Measurements from ENCODE around the gene CACTIN.
A peak's percentile ranks its signal among the peaks of the same experiment; 100 is the strongest.

Gene CACTIN

GRCh38 chr19:3623716-3624115 lies 2.9 kb downstream of the CACTIN start:
- TF ChIP-seq, protein P1, sequence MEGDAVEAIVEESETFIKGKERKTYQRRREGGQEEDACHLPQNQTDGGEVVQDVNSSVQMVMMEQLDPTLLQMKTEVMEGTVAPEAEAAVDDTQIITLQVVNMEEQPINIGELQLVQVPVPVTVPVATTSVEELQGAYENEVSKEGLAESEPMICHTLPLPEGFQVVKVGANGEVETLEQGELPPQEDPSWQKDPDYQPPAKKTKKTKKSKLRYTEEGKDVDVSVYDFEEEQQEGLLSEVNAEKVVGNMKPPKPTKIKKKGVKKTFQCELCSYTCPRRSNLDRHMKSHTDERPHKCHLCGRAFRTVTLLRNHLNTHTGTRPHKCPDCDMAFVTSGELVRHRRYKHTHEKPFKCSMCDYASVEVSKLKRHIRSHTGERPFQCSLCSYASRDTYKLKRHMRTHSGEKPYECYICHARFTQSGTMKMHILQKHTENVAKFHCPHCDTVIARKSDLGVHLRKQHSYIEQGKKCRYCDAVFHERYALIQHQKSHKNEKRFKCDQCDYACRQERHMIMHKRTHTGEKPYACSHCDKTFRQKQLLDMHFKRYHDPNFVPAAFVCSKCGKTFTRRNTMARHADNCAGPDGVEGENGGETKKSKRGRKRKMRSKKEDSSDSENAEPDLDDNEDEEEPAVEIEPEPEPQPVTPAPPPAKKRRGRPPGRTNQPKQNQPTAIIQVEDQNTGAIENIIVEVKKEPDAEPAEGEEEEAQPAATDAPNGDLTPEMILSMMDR (conservative IDR thresholded peaks at IDR 0.05) = no peak

DNA sequence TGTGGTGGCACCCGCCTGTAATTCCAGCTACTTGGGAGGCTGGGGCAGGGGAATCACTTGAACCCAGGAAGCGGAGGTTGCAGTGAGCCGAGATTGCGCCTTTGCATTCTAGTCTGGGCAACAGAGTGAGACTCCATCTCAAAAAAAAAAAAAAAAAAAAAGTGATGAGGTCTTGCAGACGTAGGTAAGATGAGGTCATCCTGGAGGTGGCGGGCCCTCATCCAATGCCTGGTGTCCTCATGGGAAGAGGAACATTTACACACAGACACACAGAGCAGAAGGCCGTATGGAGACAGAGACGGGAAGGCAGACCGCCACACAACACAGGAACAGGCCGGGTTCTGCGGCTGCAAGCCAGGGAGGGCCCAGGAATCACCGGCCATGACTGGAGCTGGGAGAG lies 4.4 kb downstream of the CACTIN start:
- TF ChIP-seq, protein P1 (conservative IDR thresholded peaks at IDR 0.05) = no peak
- no peak overlapping the region for H3K27ac ChIP-seq

More at GRCh38 chr19:3623716-3624115, 2.9 kb downstream of the CACTIN start:
- H3K27ac ChIP-seq = no peak overlapping the region

DNA sequence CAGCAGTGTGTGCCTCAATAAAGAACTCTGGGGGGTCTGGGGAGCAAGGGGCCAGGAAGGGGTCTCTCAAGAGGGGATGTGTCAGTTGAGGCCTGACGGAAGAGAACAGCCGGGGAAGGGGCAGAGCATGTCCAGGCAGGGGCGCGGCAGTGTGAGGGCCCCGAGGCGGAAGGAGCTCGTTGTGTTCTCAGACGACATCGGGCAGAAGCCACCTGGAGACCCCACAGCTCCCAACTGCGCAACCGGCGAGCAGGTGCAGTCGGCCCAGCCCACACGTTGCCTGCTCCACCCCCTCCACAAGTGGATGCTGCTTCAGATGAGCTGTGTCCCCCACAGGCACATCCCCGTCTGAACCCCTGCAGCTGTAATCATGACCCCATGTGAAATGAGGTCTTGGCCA lies 4.9 kb downstream of the CACTIN start:
- TF ChIP-seq, protein P1 (conservative IDR thresholded peaks at IDR 0.05) = no peak
- H3K27ac ChIP-seq = no peak overlapping the region

DNA sequence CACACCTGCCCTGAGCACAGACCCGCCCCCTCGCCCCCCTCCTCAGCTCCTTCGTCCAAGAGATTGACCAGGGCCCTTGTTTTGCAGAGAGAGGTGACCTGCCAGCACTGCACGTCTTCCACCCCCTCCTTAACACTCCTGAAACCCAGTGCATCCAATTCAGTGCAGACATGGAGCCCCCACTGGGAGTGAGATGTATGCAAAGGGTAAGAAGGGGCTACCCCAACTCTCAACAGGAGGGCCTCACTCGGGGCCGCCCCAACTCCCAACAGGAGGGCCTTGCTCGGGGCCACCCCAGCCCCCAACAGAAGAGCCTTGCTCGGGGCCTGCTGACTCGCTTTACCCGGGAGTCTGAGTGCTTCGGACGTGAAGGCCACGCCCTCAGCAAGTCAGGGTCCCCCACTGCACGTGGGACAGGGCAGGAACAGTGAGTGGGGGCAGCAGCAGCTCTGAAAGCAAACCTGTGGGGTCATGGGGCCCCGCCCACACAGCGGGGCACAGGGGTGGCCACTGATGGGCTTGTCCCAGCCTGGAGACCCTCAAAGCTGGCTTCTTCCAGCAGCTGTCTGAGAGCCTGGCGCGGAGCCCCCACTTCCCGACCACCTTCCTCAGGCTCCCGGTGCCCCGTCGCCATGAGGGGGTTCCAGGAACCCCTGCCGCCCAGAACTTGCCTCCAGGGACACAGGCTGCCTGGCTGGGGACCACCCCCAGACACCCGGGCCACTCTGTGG lies 5.6 kb downstream of the CACTIN start:
- TF ChIP-seq, protein P1 (conservative IDR thresholded peaks at IDR 0.05) = no peak
- H3K27ac ChIP-seq = no peak overlapping the region

DNA sequence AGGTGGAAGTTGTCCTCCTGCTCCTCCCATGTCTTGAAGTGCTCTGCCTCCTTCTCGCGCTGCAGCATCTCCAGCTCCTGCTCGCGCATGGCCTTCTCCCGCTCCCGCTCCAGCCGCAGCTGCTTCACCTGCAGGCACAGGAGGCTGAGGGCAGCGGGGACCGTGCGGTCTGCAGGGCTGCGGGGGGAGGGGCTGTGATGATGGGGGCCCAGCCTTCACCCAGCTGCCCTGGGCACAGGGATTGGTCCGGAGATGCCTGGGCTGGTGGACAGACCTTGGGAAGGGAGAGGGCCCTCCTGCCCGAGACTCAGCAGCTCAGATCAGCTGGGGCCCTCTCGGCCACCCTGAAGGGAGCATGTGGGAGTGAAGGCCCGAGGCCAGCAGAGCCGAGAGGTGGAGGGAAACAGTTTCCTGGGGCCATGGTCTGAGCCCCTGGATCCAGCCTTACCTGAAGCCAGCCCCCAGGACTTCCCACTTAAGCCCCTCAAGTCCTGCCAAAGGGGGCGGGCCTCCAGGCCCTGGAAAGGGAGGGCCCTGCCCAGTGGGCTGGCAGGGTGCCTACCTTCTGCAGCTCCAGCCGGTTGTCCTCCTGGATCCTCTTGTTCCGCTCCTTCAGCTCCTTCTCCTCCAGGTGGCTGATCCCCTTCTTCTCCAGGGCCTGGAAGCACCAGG lies 6.3 kb downstream of the CACTIN start:
- no peak overlapping the region for H3K27ac ChIP-seq
- TF ChIP-seq, protein P1 (conservative IDR thresholded peaks at IDR 0.05) = no peak

DNA sequence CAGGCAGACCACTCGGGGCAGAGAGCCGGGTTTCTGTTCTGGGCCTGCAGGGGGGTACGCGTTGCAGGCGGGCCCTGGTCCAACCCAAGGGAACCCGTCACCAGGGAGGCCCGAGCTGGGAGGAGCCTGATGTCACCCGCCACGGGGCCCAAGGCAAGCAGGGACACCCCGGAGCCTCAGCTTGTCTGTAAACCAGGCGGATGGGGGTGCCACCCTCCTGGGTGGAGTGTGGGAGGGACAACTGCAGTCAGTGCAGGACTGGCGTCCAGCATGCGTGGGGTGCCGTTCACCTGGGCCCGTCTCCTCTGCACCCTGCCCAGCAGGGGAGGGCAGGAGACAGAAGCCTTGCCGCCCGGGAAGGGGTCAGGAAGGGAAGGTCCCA lies 7.0 kb downstream of the CACTIN start:
- TF ChIP-seq, protein P1 (conservative IDR thresholded peaks at IDR 0.05) = no peak
- H3K27ac ChIP-seq = no peak overlapping the region

GRCh38 chr19:3618811-3619630 lies 7.6 kb downstream of the CACTIN start:
- no peak overlapping the region for H3K27ac ChIP-seq
- TF ChIP-seq, protein P1 (conservative IDR thresholded peaks at IDR 0.05) = peak; percentile 4; the same call in 1 of the 2 replicates
